ENCODE measurements around the gene MS4A4A. TPM values are rescaled to one million over a fixed set of nuclear protein-coding genes. Genes with fewer than 3 reads are reported as not detected.

MS4A4A gene
- not detected for polyA plus RNA-seq (2012; ENCODE audit: insufficient read depth, insufficient read length, low read depth)

DNA sequence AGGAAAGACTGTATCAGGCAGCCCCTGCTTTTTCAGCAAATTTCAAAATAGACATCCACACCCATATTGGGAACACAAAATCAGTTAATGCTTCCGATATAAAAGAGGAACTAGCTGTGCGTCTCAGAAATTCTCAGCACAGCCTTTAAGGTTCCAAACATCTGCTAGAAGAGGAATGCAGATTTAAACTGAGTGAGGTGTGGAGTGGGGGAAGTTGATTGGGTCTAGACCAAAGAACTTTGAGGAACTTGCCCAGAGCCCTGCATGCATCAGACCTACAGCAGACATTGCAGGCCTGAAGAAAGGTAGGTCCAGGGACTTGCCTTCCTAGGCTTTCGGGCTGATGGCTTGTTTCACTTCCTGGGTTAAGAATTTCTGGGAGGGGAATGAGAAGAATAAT lies at the start of gene MS4A4A:
MS4A4A (plus strand) TSS at position 255 of the 400 bp plus-strand sequence; CDS start at position 265, 10 bp downstream.
- H3K9me3 ChIP-seq: no peaks in the 10 kb centered on the region
- TF ChIP-seq, protein P1, sequence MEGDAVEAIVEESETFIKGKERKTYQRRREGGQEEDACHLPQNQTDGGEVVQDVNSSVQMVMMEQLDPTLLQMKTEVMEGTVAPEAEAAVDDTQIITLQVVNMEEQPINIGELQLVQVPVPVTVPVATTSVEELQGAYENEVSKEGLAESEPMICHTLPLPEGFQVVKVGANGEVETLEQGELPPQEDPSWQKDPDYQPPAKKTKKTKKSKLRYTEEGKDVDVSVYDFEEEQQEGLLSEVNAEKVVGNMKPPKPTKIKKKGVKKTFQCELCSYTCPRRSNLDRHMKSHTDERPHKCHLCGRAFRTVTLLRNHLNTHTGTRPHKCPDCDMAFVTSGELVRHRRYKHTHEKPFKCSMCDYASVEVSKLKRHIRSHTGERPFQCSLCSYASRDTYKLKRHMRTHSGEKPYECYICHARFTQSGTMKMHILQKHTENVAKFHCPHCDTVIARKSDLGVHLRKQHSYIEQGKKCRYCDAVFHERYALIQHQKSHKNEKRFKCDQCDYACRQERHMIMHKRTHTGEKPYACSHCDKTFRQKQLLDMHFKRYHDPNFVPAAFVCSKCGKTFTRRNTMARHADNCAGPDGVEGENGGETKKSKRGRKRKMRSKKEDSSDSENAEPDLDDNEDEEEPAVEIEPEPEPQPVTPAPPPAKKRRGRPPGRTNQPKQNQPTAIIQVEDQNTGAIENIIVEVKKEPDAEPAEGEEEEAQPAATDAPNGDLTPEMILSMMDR (IDR thresholded peaks at IDR 0.05; ENCODE audit: low read depth, low read length): no peak
- DNase-seq: no peak
- H3K36me3 ChIP-seq: no peaks in the 10 kb centered on the region
- no peaks in the 10 kb centered on the region for H3K27me3 ChIP-seq
- H3K4me1 ChIP-seq: no peaks in the 10 kb centered on the region
- no peak within 1 kb of the TSS for H3K4me3 ChIP-seq (ENCODE audit: low read depth, low read length)

GRCh38 chr11:60230681-60231080 lies 49.8 kb upstream of the MS4A4A start:
- no peaks in the 10 kb centered on the region for H3K36me3 ChIP-seq
- TF ChIP-seq, protein P1 (IDR thresholded peaks at IDR 0.05; ENCODE audit: low read depth, low read length): no peak
- no peaks in the 10 kb centered on the region for H3K4me1 ChIP-seq
- no peaks in the 10 kb centered on the region for H3K9me3 ChIP-seq
- DNase-seq: no peak
- no peak overlapping the region for H3K4me3 ChIP-seq (ENCODE audit: low read depth, low read length)
- H3K27me3 ChIP-seq: no peaks in the 10 kb centered on the region

DNA sequence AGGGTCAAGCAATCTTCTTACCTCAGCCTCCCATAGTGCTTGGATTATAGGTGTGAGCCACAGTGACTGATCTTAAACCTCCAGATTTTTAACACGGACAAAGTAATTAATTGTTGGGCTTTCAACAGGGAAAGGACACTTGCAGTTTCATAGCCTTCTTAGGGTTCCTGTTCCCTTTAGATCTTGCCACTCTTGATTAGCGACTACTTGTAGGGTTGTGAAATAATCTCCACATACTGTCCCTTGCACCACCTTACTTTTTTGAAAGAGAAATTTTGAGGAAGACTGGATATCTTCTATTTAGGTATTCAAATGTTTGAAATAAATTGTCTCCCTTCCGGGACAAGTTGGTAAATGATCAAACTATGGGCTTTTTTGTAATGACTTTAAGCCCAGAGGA lies 45.1 kb upstream of the MS4A4A start:
- H3K4me3 ChIP-seq (ENCODE audit: low read depth, low read length): no peak overlapping the region
- no peaks in the 10 kb centered on the region for H3K4me1 ChIP-seq
- H3K27me3 ChIP-seq: no peaks in the 10 kb centered on the region
- H3K9me3 ChIP-seq: no peaks in the 10 kb centered on the region
- TF ChIP-seq, protein P1 (IDR thresholded peaks at IDR 0.05; ENCODE audit: low read depth, low read length): no peak
- no peak for DNase-seq
- no peaks in the 10 kb centered on the region for H3K36me3 ChIP-seq

- no peaks in the 10 kb centered on the region for H3K27me3 ChIP-seq
- no peaks in the 10 kb centered on the region for H3K36me3 ChIP-seq
- no peaks in the 10 kb centered on the region for H3K4me1 ChIP-seq
- no peak overlapping the region for H3K4me3 ChIP-seq (ENCODE audit: low read depth, low read length)
- no peak for DNase-seq
- TF ChIP-seq, protein P1 (IDR thresholded peaks at IDR 0.05; ENCODE audit: low read depth, low read length): no peak
- no peaks in the 10 kb centered on the region for H3K9me3 ChIP-seq
Measured at GRCh38 chr11:60240662-60241061, 39.8 kb upstream of the MS4A4A start.

GRCh38 chr11:60241786-60242185 lies 38.7 kb upstream of the MS4A4A start:
- TF ChIP-seq, protein P1 (IDR thresholded peaks at IDR 0.05; ENCODE audit: low read depth, low read length): no peak
- Histone ChIP-seq H3K36me3 (no peaks in the 10 kb centered on the region), H3K27me3 (no peaks in the 10 kb centered on the region), H3K4me1 (no peaks in the 10 kb centered on the region), H3K4me3 (ENCODE audit: low read depth, low read length) (no peak overlapping the region), H3K9me3 (no peaks in the 10 kb centered on the region)
- no peak for DNase-seq

GRCh38 chr11:60242740-60243239 lies 37.7 kb upstream of the MS4A4A start, which contains the start of gene MS4A4E:
TSS of gene MS4A4E (minus strand) at chr11:60243137. CDS start at chr11:60230055, 13,082 bp downstream.
- TF ChIP-seq, protein P1 (IDR thresholded peaks at IDR 0.05; ENCODE audit: low read depth, low read length): no peak
- no peaks in the 10 kb centered on the region for H3K4me1 ChIP-seq
- H3K36me3 ChIP-seq: no peaks in the 10 kb centered on the region
- no peak for DNase-seq
- H3K4me3 ChIP-seq (ENCODE audit: low read depth, low read length): no peak within 1 kb of the TSS
- no peaks in the 10 kb centered on the region for H3K27me3 ChIP-seq
- H3K9me3 ChIP-seq: no peaks in the 10 kb centered on the region

All from BE2C (cell line).